ENCODE results near the gene TAF5L. TPM values are rescaled to one million over a fixed set of nuclear protein-coding genes. Genes with fewer than 3 reads are reported as not detected.

The TAF5L gene
- total RNA-seq, 1 donor from 2014 or later = 18.6 TPM

Small RNA genes lying within 50 kb of the gene (small RNA-seq; reads per million reads assigned to genes)
- gene HMGN2P19 (ENCODE audit: low replicate concordance) (not detected), gene RNA5SP78 (ENCODE audit: low replicate concordance) (not detected)

Other genes starting within 250 kb of the TAF5L start
- 4,424 TPM for gene ACTA1, start 192.0 kb downstream of the TAF5L start, total RNA-seq
- 41.5 TPM for gene NUP133, start 117.8 kb downstream of the TAF5L start, total RNA-seq
- 22.4 TPM for gene ABCB10, start 67.4 kb downstream of the TAF5L start, total RNA-seq
- 11.0 TPM for gene URB2, start 125 bp upstream of the TAF5L start, total RNA-seq

Measured in tongue (tissue), 2 donors.